ENCODE results near the gene PARP9. TPM values are rescaled to one million over a fixed set of nuclear protein-coding genes. Genes with fewer than 3 reads are reported as not detected.

The PARP9 gene
- total and polyA plus RNA-seq, 2 donors (not counting 1 experiment from before 2014, with no cell fraction given), result 19.6 to 31.2 TPM

GRCh38 chr3:122598556-122598955, 34.5 kb upstream of the PARP9 start:
- Histone ChIP-seq H3K4me1 (ENCODE audit: control insufficient read depth in 2 of 2, insufficient read depth in 2 of 2, low read length in 2 of 2) (peaks cover 28 to 42% of the 10 kb centered on the region in 2 donors), H2AFZ (ENCODE audit: insufficient read depth, low read depth, low read length, poor library complexity, severe bottlenecking) (peak overlapping the region; percentile 24), H4K20me1 (ENCODE audit: control insufficient read depth, insufficient read depth, low read length, poor library complexity, severe bottlenecking) (peaks cover 44% of the 10 kb centered on the region), H3K9me3 (ENCODE audit: control extremely low read depth in 1 of 3, control insufficient read depth in 2 of 3, insufficient read depth in 1 of 3, low read length in 2 of 3) (no peaks in the 10 kb centered on the region), H3K36me3 (replicated peaks in 1 of 2; ENCODE audit: control extremely low read depth in 1 of 2, control insufficient read depth in 1 of 2, extremely low read depth in 1 of 2, insufficient read depth in 2 of 2, low read length in 1 of 2) (peaks cover 4 to 22% of the 10 kb centered on the region in 2 experiments), H3K9ac (ENCODE audit: low read length) (no peak overlapping the region), H3K4me2 (replicated peaks; ENCODE audit: low read depth, low read length, poor library complexity, severe bottlenecking) (peak overlapping the region; percentile 6), H3K27ac (ENCODE audit: low read length in 2 of 2) (peak overlapping the region in 1 of 2 donors; percentile 68), H3K27me3 (replicated peaks in 1 of 4; ENCODE audit: control extremely low read depth in 1 of 4, control insufficient read depth in 3 of 4, insufficient read depth in 4 of 4, low read length in 3 of 4) (no peaks in the 10 kb centered on the region), H3K79me2 (ENCODE audit: control insufficient read depth, insufficient read depth, low read length) (peaks cover 92% of the 10 kb centered on the region), H3K4me3 (ENCODE audit: control extremely low read depth in 1 of 5, extremely low read depth in 1 of 5, insufficient read depth in 1 of 5, low read depth in 2 of 5, low read length in 4 of 5) (no peak overlapping the region)
- Mint-ChIP-seq H3K27ac (peak overlapping the region; percentile 88), H3K4me3 (peak overlapping the region; percentile 50), H3K4me1 (peaks cover 61% of the 10 kb centered on the region), H3K9me3 (ENCODE audit: insufficient read depth) (no peaks in the 10 kb centered on the region), H3K27me3 (no peaks in the 10 kb centered on the region)
- CTCF ChIA-PET, result interaction anchor here (1.0 kb wide), 1 partner anchor 100 kb away, joined by 3 read pairs; no protein-coding TSS in a partner anchor
- no peak for DNase-seq
- intact Hi-C loops (cut with micrococcal nuclease), result no loop called here
- WGBS (ENCODE audit: insufficient coverage), result no CpG with 5 or more reads among the region's 4 CpGs
- POLR2A ChIA-PET, result no interaction called here
- peak; percentile 53 for ATAC-seq (ENCODE audit: low read depth)
- no peak for TF ChIP-seq EZH2 (IDR thresholded peaks at IDR 0.05; ENCODE audit: borderline replicate concordance, insufficient read depth, low read depth, low read length, poor library complexity, severe bottlenecking)
- TF ChIP-seq, protein P1, sequence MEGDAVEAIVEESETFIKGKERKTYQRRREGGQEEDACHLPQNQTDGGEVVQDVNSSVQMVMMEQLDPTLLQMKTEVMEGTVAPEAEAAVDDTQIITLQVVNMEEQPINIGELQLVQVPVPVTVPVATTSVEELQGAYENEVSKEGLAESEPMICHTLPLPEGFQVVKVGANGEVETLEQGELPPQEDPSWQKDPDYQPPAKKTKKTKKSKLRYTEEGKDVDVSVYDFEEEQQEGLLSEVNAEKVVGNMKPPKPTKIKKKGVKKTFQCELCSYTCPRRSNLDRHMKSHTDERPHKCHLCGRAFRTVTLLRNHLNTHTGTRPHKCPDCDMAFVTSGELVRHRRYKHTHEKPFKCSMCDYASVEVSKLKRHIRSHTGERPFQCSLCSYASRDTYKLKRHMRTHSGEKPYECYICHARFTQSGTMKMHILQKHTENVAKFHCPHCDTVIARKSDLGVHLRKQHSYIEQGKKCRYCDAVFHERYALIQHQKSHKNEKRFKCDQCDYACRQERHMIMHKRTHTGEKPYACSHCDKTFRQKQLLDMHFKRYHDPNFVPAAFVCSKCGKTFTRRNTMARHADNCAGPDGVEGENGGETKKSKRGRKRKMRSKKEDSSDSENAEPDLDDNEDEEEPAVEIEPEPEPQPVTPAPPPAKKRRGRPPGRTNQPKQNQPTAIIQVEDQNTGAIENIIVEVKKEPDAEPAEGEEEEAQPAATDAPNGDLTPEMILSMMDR (IDR thresholded peaks at IDR 0.05), result no peak

- TF ChIP-seq, protein P1 (IDR thresholded peaks at IDR 0.05), result no peak
- no peak for TF ChIP-seq EZH2 (IDR thresholded peaks at IDR 0.05; ENCODE audit: borderline replicate concordance, insufficient read depth, low read depth, low read length, poor library complexity, severe bottlenecking)
- peak overlapping the region; percentile 88 for H3K27ac Mint-ChIP-seq
Observed at GRCh38 chr3:122598151-122598550, 34.1 kb upstream of the PARP9 start.

More at GRCh38 chr3:122598151-122598550, 34.1 kb upstream of the PARP9 start:
- no peak overlapping the region for H3K4me3 ChIP-seq (ENCODE audit: control extremely low read depth in 1 of 5, extremely low read depth in 1 of 5, insufficient read depth in 1 of 5, low read depth in 2 of 5, low read length in 4 of 5)
- ATAC-seq (ENCODE audit: low read depth) (no peak), DNase-seq (no peak)
- H3K9me3 Mint-ChIP-seq (ENCODE audit: insufficient read depth), result no peaks in the 10 kb centered on the region
- ChIA-PET POLR2A (no interaction called here), CTCF (interaction anchor here (1.0 kb wide), 1 partner anchor 99 kb away, joined by 3 read pairs; no protein-coding TSS in a partner anchor)
- intact Hi-C loops (cut with micrococcal nuclease), result no loop called here
- WGBS (ENCODE audit: insufficient coverage), result 100% methylated on average over 3 of the region's 3 CpGs
- peaks cover 28 to 40% of the 10 kb centered on the region in 2 donors for H3K4me1 ChIP-seq (ENCODE audit: control insufficient read depth in 2 of 2, insufficient read depth in 2 of 2, low read length in 2 of 2)
- H3K79me2 ChIP-seq (ENCODE audit: control insufficient read depth, insufficient read depth, low read length), result peaks cover 91% of the 10 kb centered on the region
- no peaks in the 10 kb centered on the region for H3K9me3 ChIP-seq (ENCODE audit: control extremely low read depth in 1 of 3, control insufficient read depth in 2 of 3, insufficient read depth in 1 of 3, low read length in 2 of 3)
- peak overlapping the region in 1 of 2 donors; percentile 68 for H3K27ac ChIP-seq (ENCODE audit: low read length in 2 of 2)
- no peak overlapping the region for H3K9ac ChIP-seq (ENCODE audit: low read length)
- H2AFZ ChIP-seq (ENCODE audit: insufficient read depth, low read depth, low read length, poor library complexity, severe bottlenecking), result peak overlapping the region; percentile 24
- H3K36me3 ChIP-seq (replicated peaks in 1 of 2; ENCODE audit: control extremely low read depth in 1 of 2, control insufficient read depth in 1 of 2, extremely low read depth in 1 of 2, insufficient read depth in 2 of 2, low read length in 1 of 2), result peaks cover 4 to 21% of the 10 kb centered on the region in 2 experiments
- no peaks in the 10 kb centered on the region for H3K27me3 ChIP-seq (replicated peaks in 1 of 4; ENCODE audit: control extremely low read depth in 1 of 4, control insufficient read depth in 3 of 4, insufficient read depth in 4 of 4, low read length in 3 of 4)
- peaks cover 41% of the 10 kb centered on the region for H4K20me1 ChIP-seq (ENCODE audit: control insufficient read depth, insufficient read depth, low read length, poor library complexity, severe bottlenecking)
- no peaks in the 10 kb centered on the region for H3K27me3 Mint-ChIP-seq
- H3K4me3 Mint-ChIP-seq, result peak overlapping the region; percentile 50
- peaks cover 58% of the 10 kb centered on the region for H3K4me1 Mint-ChIP-seq
- H3K4me2 ChIP-seq (replicated peaks; ENCODE audit: low read depth, low read length, poor library complexity, severe bottlenecking), result peak overlapping the region; percentile 6

Measured in B cell (primary cell).